Measurements from ENCODE around the gene NR0B2. TPM values are rescaled to one million over a fixed set of nuclear protein-coding genes. Genes with fewer than 3 reads are reported as not detected.

The NR0B2 gene
- total and polyA plus RNA-seq, 2 of the 13 experiments (the other 11 are each of a cell fraction or from before 2014, with no cell fraction given) = 72.5 to 133 TPM

GRCh38 chr1:26864610-26865480 lies 48.9 kb downstream of the NR0B2 start (continued):
- TF ChIP-seq DRAP1 (CRISPR knock-in tag; IDR thresholded peaks at IDR 0.05) (peak; percentile 80), ZNF335 (CRISPR knock-in tag; IDR thresholded peaks at IDR 0.05) (0 out of 2 replicates have a peak, but pooled peaks have one; percentile 8), SATB2 (CRISPR knock-in tag; IDR thresholded peaks at IDR 0.05) (peak; percentile 52; the same call in 1 of the 2 replicates), HOXA3 (CRISPR knock-in tag; IDR thresholded peaks at IDR 0.05) (peak; percentile 73), MXD1 (CRISPR knock-in tag; IDR thresholded peaks at IDR 0.05) (peak; percentile 74), ZNF776 (CRISPR knock-in tag; IDR thresholded peaks at IDR 0.05) (peak; percentile 41; the same call in 1 of the 2 replicates), TBX3 (IDR thresholded peaks at IDR 0.05; ENCODE audit: borderline replicate concordance) (peak; percentile 29; the same call in 1 of the 2 replicates), SIN3A (IDR thresholded peaks at IDR 0.05; ENCODE audit: borderline replicate concordance, low read depth, low read length) (peak; percentile 26; the same call in 1 of the 2 replicates), ZNF597 (CRISPR knock-in tag; IDR thresholded peaks at IDR 0.05) (no peak), ZNF512B (CRISPR knock-in tag; IDR thresholded peaks at IDR 0.05; ENCODE audit: borderline replicate concordance) (no peak), PCBP1 (IDR thresholded peaks at IDR 0.05; ENCODE audit: borderline replicate concordance, low read depth, low read length) (0 out of 2 replicates have a peak, but pooled peaks have one; percentile 41), ZNF574 (CRISPR knock-in tag; IDR thresholded peaks at IDR 0.05) (peak; percentile 47), HOXD1 (CRISPR knock-in tag; IDR thresholded peaks at IDR 0.05) (peak; percentile 57), PRDM10 (CRISPR knock-in tag; IDR thresholded peaks at IDR 0.05; ENCODE audit: low read depth) (0 out of 2 replicates have a peak, but pooled peaks have one; percentile 14), ZNF354B (CRISPR knock-in tag; IDR thresholded peaks at IDR 0.05) (no peak)

Measured in HepG2 (cell line).